ENCODE data around the gene RAMACL.
"Not testable (repeated sequence)": the region's sequence is repeated elsewhere in the genome, so short reads cannot be mapped to it uniquely, and the experiment has no call there.

The RAMACL gene

GRCh38 chr6:166555086-166555485 lies 31.4 kb downstream of the RAMACL start:
- no peak for DNase-seq (ENCODE audit: low read depth)

GRCh38 chr6:166554316-166554715 lies 32.2 kb downstream of the RAMACL start:
- no peak for DNase-seq (ENCODE audit: low read depth)

- no peak for DNase-seq (ENCODE audit: low read depth)
These were observed 32.8 kb downstream of the RAMACL start for GRCh38 chr6:166553563-166554271.

GRCh38 chr6:166552600-166552999 lies 33.9 kb downstream of the RAMACL start:
- no peak for DNase-seq (ENCODE audit: low read depth)

GRCh38 chr6:166551754-166552495 lies 34.6 kb downstream of the RAMACL start:
- no peak for DNase-seq (ENCODE audit: low read depth)

- DNase-seq (ENCODE audit: low read depth), result no peak
These were observed 39.8 kb downstream of the RAMACL start for GRCh38 chr6:166546653-166547052.

- no peak for DNase-seq (ENCODE audit: low read depth)
These were observed 41.1 kb downstream of the RAMACL start for GRCh38 chr6:166545156-166546034.

GRCh38 chr6:166544296-166544605 lies 42.2 kb downstream of the RAMACL start:
- DNase-seq (ENCODE audit: low read depth), result no peak

GRCh38 chr6:166543603-166544295 lies 42.7 kb downstream of the RAMACL start:
- no peak for DNase-seq (ENCODE audit: low read depth)

- DNase-seq (ENCODE audit: low read depth), result no peak
These were observed 43.9 kb downstream of the RAMACL start for GRCh38 chr6:166542580-166542912.

GRCh38 chr6:166541876-166542579 lies 44.5 kb downstream of the RAMACL start:
- DNase-seq (ENCODE audit: low read depth), result no peak

GRCh38 chr6:166541366-166541765 lies 45.1 kb downstream of the RAMACL start:
- DNase-seq (ENCODE audit: low read depth), result no peak

GRCh38 chr6:166540631-166541331 lies 45.7 kb downstream of the RAMACL start:
- DNase-seq (ENCODE audit: low read depth), result peak; percentile 38

GRCh38 chr6:166539543-166539942 lies 46.9 kb downstream of the RAMACL start:
- DNase-seq (ENCODE audit: low read depth), result no peak

GRCh38 chr6:166539011-166539385 lies 47.5 kb downstream of the RAMACL start:
- DNase-seq (ENCODE audit: low read depth), result not testable (repeated sequence)

GRCh38 chr6:166538297-166539010 lies 48.0 kb downstream of the RAMACL start:
- DNase-seq (ENCODE audit: low read depth), result no peak

GRCh38 chr6:166534658-166535406 lies 51.6 kb downstream of the RAMACL start:
- DNase-seq (ENCODE audit: low read depth), result no peak

GRCh38 chr6:166533205-166533824 lies 53.2 kb downstream of the RAMACL start:
- no peak for DNase-seq (ENCODE audit: low read depth)
